ENCODE results near the gene ZNF76. TPM values are rescaled to one million over a fixed set of nuclear protein-coding genes. Genes with fewer than 3 reads are reported as not detected.
A peak's percentile ranks its signal among the peaks of the same experiment; 100 is the strongest.

The ZNF76 gene
- total RNA-seq, 2 experiments from 2014 or later: 46.1 to 53.4 TPM

DNA sequence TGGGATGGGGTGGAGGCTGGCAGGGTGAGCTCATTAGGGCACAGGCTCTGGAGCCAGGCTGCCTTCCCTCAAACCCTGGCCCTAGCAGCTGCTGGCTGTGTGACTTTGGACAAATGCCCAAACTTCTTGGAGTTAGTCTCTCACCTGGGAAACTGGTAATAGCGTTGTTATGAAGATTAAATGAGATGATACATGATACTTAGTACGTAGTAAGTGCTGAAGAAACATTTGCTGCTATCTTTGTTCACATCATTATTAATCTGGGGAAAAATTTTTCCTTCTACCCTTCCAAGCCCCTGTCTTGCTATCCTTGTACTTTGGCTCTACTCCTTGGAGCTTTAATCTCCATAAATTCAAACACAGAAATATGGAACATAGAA is 60.5 kb downstream of the ZNF76 start:
- intact Hi-C loops (cut with DNase I, micrococcal nuclease): loop anchor here in 1 of 2 experiments (10.0 kb wide), 1 partner anchor 235 kb away; no protein-coding TSS in a partner anchor
- TF ChIP-seq, protein P1, sequence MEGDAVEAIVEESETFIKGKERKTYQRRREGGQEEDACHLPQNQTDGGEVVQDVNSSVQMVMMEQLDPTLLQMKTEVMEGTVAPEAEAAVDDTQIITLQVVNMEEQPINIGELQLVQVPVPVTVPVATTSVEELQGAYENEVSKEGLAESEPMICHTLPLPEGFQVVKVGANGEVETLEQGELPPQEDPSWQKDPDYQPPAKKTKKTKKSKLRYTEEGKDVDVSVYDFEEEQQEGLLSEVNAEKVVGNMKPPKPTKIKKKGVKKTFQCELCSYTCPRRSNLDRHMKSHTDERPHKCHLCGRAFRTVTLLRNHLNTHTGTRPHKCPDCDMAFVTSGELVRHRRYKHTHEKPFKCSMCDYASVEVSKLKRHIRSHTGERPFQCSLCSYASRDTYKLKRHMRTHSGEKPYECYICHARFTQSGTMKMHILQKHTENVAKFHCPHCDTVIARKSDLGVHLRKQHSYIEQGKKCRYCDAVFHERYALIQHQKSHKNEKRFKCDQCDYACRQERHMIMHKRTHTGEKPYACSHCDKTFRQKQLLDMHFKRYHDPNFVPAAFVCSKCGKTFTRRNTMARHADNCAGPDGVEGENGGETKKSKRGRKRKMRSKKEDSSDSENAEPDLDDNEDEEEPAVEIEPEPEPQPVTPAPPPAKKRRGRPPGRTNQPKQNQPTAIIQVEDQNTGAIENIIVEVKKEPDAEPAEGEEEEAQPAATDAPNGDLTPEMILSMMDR (IDR thresholded peaks at IDR 0.05): no peak
- Mint-ChIP-seq H3K36me3 (ENCODE audit: low read depth) (peaks cover 90% of the 10 kb centered on the region), H3K27me3 (no peaks in the 10 kb centered on the region), H3K9me3 (no peaks in the 10 kb centered on the region), H3K4me1 (ENCODE audit: low read depth) (peaks cover 45% of the 10 kb centered on the region), H3K27ac (peak overlapping the region; percentile 71), H3K4me3 (no peak overlapping the region)
- Histone ChIP-seq H3K27me3 (ENCODE audit: control insufficient read depth in 1 of 2, insufficient read depth in 2 of 2, low read length in 2 of 2) (no peaks in the 10 kb centered on the region), H3K4me3 (ENCODE audit: low read length) (no peak overlapping the region), H3K9me3 (ENCODE audit: control insufficient read depth in 1 of 2, insufficient read depth in 1 of 2, low read length in 2 of 2) (no peaks in the 10 kb centered on the region), H3K36me3 (ENCODE audit: insufficient read depth, low read length) (peaks cover 94% of the 10 kb centered on the region), H3K27ac (ENCODE audit: low read depth in 1 of 2, low read length in 2 of 2) (no peak overlapping the region), H3K4me1 (ENCODE audit: insufficient read depth, low read length) (peaks cover 15% of the 10 kb centered on the region)
- POLR2A ChIA-PET: interaction anchor here (0.7 to 2.9 kb wide), 4 partner anchors 10 to 369 kb away, joined by 3 to 12 read pairs (median 4); no protein-coding TSS in a partner anchor
- DNase-seq: no peak
- no peak for ATAC-seq (ENCODE audit: poor library complexity)
- CTCF ChIA-PET: interaction anchor here (1.4 to 1.6 kb wide), 3 partner anchors 8 to 12 kb away, joined by 3 to 5 read pairs (median 3); no protein-coding TSS in a partner anchor

DNA sequence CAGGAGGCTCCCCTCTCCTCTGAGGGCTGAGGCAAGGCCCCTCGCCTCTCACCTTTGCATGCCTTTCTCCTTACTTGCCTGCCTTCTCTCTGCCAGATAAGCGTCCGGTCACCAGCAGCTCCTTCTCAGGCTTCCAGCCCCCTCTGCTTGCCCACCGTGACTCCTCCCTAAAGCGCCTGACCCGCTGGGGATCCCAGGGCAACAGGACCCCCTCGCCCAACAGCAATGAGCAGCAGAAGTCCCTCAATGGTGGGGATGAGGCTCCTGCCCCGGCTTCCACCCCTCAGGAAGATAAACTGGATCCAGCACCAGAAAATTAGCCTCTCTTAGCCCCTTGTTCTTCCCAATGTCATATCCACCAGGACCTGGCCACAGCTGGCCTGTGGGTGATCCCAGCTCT is 61.6 kb downstream of the ZNF76 start:
- ATAC-seq (ENCODE audit: poor library complexity) (no peak), DNase-seq (no peak)
- no peaks in the 10 kb centered on the region for H3K27me3 ChIP-seq (ENCODE audit: control insufficient read depth in 1 of 2, insufficient read depth in 2 of 2, low read length in 2 of 2)
- peak overlapping the region in 1 of 2 donors; percentile 34 for H3K27ac ChIP-seq (ENCODE audit: low read depth in 1 of 2, low read length in 2 of 2)
- Mint-ChIP-seq H3K36me3 (ENCODE audit: low read depth) (peaks cover 87% of the 10 kb centered on the region), H3K4me1 (ENCODE audit: low read depth) (peaks cover 37% of the 10 kb centered on the region), H3K9me3 (no peaks in the 10 kb centered on the region), H3K27ac (peak overlapping the region; percentile 56), H3K27me3 (no peaks in the 10 kb centered on the region), H3K4me3 (no peak overlapping the region)
- POLR2A ChIA-PET: interaction anchor here (0.8 to 2.9 kb wide), 2 partner anchors 11 to 18 kb away, joined by 3 to 12 read pairs; no protein-coding TSS in a partner anchor
- H3K36me3 ChIP-seq (ENCODE audit: insufficient read depth, low read length): peaks cover 89% of the 10 kb centered on the region
- no peaks in the 10 kb centered on the region for H3K9me3 ChIP-seq (ENCODE audit: control insufficient read depth in 1 of 2, insufficient read depth in 1 of 2, low read length in 2 of 2)
- CTCF ChIA-PET: interaction anchor here (1.4 to 1.6 kb wide), 2 partner anchors 9 to 12 kb away, joined by 3 to 5 read pairs; no protein-coding TSS in a partner anchor
- peaks cover 13% of the 10 kb centered on the region for H3K4me1 ChIP-seq (ENCODE audit: insufficient read depth, low read length)
- TF ChIP-seq, protein P1 (IDR thresholded peaks at IDR 0.05): no peak
- intact Hi-C loops (cut with DNase I, micrococcal nuclease): loop anchor here in 1 of 2 experiments (10.0 kb wide), 1 partner anchor 234 kb away; no protein-coding TSS in a partner anchor
- no peak overlapping the region for H3K4me3 ChIP-seq (ENCODE audit: low read length)

DNA sequence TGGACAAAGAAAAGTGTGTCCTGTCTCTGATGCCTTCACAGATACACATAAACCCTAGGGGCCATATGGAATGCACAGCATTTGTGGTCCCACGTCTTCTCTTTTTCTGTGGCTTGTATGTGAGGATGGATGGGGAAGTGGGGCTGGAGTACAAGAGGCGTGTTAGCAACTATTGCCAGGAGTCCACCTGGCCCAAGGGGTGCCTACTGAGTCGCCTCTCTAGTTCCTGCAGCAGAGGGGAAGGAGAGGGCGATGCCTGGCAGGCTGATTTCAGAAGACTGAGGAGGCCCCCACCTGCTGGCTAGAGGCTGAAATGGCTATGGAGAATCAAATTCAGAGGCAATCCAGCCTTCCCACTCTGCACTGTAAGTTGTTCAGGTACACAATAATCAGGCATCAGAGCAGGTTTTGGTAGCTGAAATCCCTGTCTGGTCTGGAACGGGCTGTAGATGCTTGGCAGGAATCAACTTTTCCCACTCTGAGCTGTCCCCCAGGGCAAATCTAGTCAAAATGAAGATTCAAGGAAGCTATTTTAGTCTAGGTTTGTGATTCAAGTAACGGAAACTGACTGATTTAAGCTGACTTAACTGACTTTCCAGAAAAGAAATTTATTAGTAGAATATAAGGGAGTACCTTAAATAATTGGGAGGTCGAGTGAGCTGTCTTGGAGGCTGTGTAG is 68.0 kb downstream of the ZNF76 start:
- Mint-ChIP-seq H3K27me3 (no peaks in the 10 kb centered on the region), H3K4me3 (peak overlapping the region; percentile 28), H3K4me1 (ENCODE audit: low read depth) (peaks cover 26% of the 10 kb centered on the region), H3K9me3 (no peaks in the 10 kb centered on the region), H3K27ac (peak overlapping the region; percentile 86), H3K36me3 (ENCODE audit: low read depth) (peaks cover 52% of the 10 kb centered on the region)
- Histone ChIP-seq H3K9me3 (ENCODE audit: control insufficient read depth in 1 of 2, insufficient read depth in 1 of 2, low read length in 2 of 2) (no peaks in the 10 kb centered on the region), H3K27me3 (ENCODE audit: control insufficient read depth in 1 of 2, insufficient read depth in 2 of 2, low read length in 2 of 2) (no peaks in the 10 kb centered on the region), H3K27ac (ENCODE audit: low read depth in 1 of 2, low read length in 2 of 2) (peak overlapping the region in 1 of 2 donors; percentile 30), H3K36me3 (ENCODE audit: insufficient read depth, low read length) (peaks cover 43% of the 10 kb centered on the region), H3K4me1 (ENCODE audit: insufficient read depth, low read length) (peaks cover 23% of the 10 kb centered on the region), H3K4me3 (ENCODE audit: low read length) (no peak overlapping the region)
- intact Hi-C loops (cut with DNase I, micrococcal nuclease): loop anchor here (1.0 to 10.0 kb wide), 3 partner anchors 17 to 227 kb away; partner anchors contain the start of gene DEF6 (in 2 of the 2)
- TF ChIP-seq, protein P1 (IDR thresholded peaks at IDR 0.05): peak; percentile 78
- CTCF ChIA-PET: interaction anchor here (0.8 to 3.9 kb wide), 11 partner anchors 14 to 125 kb away, joined by 3 to 47 read pairs (median 10); partner anchors contain the start of genes DEF6, FANCE and PPARD
- ATAC-seq (ENCODE audit: poor library complexity) (peak; percentile 77), DNase-seq (peak; percentile 65 to 87 (median 75))
- POLR2A ChIA-PET: interaction anchor here (0.8 to 6.8 kb wide), 8 partner anchors 13 to 68 kb away, joined by 3 to 94 read pairs (median 5); partner anchors contain the start of genes DEF6, PPARD and ZNF76

Measured in CD4-positive, alpha-beta T cell (primary cell).